Cerebellar cortex (tissue), 1 donor: Measurements from ENCODE around the gene AP1G1.
"Not testable (repeated sequence)": the region's sequence is repeated elsewhere in the genome, so short reads cannot be mapped to it uniquely, and the experiment has no call there.

Source experiments
- DNase-seq: peaks from one replicate; pipeline ENCODE4 v3.0.0-alpha.2; 2015; ENCODE audit warnings: low spot score

Gene AP1G1

GRCh38 chr16:71703333-71703732 lies 105.3 kb downstream of the AP1G1 start:
- no peak for DNase-seq

DNA sequence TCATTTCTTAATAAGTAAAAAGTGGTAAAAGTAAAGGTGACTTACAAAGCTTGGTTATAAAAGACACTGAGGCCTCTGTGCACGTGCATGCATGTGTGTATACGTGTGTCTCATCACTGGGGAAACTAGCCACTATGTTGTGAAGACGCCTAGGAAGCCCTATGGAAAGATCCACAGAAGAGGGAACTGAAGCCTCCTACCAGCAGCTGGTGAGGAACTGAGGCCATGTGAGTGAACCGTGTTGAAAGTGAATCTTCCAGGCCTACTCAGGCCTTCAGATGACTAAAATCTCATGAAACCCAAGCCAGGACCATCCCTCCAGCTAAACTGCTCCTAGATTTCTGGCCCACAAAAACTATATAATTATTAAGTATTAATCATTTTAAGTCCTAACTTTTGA lies 107.8 kb downstream of the AP1G1 start:
- no peak for DNase-seq

- no peak for DNase-seq
Measured at GRCh38 chr16:71698491-71698890, 110.1 kb downstream of the AP1G1 start.

DNA sequence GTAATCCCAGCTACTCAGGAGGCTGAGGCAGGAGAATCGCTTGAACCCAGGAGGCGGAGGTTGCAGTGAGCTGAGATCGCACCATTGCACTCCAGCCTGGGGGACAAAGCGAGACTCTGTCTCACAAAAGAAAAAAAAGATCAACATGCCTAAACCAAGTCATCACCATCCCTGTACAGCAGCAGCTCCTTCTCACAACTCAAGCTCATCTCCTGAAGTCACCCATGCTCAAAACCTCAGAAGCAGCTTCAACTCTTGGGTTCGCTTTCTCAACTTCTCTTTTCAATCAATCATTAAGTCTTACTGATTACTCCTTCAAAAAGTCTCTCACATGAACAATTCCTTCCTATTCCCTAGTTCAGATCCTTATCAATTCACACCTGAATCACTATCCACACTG lies 115.5 kb downstream of the AP1G1 start:
- no peak for DNase-seq

- no peak for DNase-seq
Measured at GRCh38 chr16:71689901-71690300, 118.7 kb downstream of the AP1G1 start.

- no peak for DNase-seq
Measured at GRCh38 chr16:71687861-71688260, 120.8 kb downstream of the AP1G1 start.

- not testable (repeated sequence) for DNase-seq
Measured at GRCh38 chr16:71684280-71684679, 124.4 kb downstream of the AP1G1 start.

DNA sequence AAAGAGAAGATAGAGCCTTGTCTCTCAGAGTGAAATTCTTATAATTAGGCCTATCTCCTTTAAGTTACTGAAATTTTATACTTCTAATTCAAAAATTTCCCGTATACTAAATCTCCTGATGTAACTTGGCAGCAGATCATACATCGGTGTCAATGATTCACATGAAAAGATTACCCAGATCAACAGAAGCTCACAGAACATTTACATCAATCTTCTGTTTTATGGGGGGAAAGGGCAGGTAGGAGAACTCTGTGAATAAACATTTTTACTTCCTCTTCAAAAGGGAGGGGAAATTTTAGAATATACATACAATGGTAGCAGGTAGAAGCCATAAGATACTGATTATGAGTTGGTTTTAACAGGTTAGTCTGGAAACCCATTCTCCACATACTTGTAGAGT lies 127.3 kb downstream of the AP1G1 start:
- DNase-seq: no peak
